GM12891 (cell line): Measurements from ENCODE around the gene SPATA32.

ENCODE experiments used
- PAX5 ChIP-seq: IDR thresholded peaks from 2 replicates; pipeline ENCODE4 v1.6.1; 2011; ENCODE audit warnings: low read length, moderate library complexity, mild to moderate bottlenecking; ENCODE audit not compliant: insufficient read depth, severe bottlenecking
- POLR2A ChIP-seq: IDR thresholded peaks from 2 replicates; pipeline ENCODE4 v1.6.1; 2011; ENCODE audit warnings: low read depth, low read length, control low read depth
- POLR2AphosphoS5 ChIP-seq: IDR thresholded peaks from 2 replicates; pipeline ENCODE4 v1.6.1; 2011; ENCODE audit warnings: low read depth, low read length, control low read depth
- TAF1 ChIP-seq: IDR thresholded peaks from 2 replicates; pipeline ENCODE4 v1.6.1; 2011; ENCODE audit warnings: low read depth, low read length, control low read depth

GRCh38 chr17:45270828-45271418 lies 9.0 kb upstream of the SPATA32 start:
- TF ChIP-seq TAF1 (no peak), POLR2AphosphoS5 (no peak), POLR2A (no peak), PAX5 (no peak)
